ENCODE measurements around the gene SCAMP3. TPM values are rescaled to one million over a fixed set of nuclear protein-coding genes. Genes with fewer than 3 reads are reported as not detected.
A peak's percentile ranks its signal among the peaks of the same experiment; 100 is the strongest.
"Not testable (repeated sequence)": the region's sequence is repeated elsewhere in the genome, so short reads cannot be mapped to it uniquely, and the experiment has no call there.

Gene SCAMP3
- total and polyA plus RNA-seq, 2 experiments from 2014 or later = 50.5 to 52.5 TPM

- not testable (repeated sequence) for H4K20me1 ChIP-seq (replicated peaks; ENCODE audit: insufficient read depth); H3K79me2 ChIP-seq (replicated peaks; ENCODE audit: insufficient read depth); H3K27ac Mint-ChIP-seq; H3K27me3 Mint-ChIP-seq (ENCODE audit: insufficient read depth, low read depth, poor library complexity); H3F3A ChIP-seq (replicated peaks; ENCODE audit: low read depth); ATAC-seq; H3K36me3 ChIP-seq (ENCODE audit: insufficient read depth); H2AFZ ChIP-seq; H3K9me3 Mint-ChIP-seq; H3K4me1 Mint-ChIP-seq; H3K27ac ChIP-seq (ENCODE audit: low read depth); DNase-seq (ENCODE audit: low spot score); H3K4me2 ChIP-seq; H3K4me3 Mint-ChIP-seq; H3K9me2 ChIP-seq (ENCODE audit: insufficient read depth); H3K4me3 ChIP-seq; H3K27me3 ChIP-seq (ENCODE audit: insufficient read depth); H3K4me1 ChIP-seq (ENCODE audit: insufficient read depth)
- H3K36me3 Mint-ChIP-seq (ENCODE audit: low read depth) = peaks cover 11% of the 10 kb centered on the region; the same call in 2 of the 3 replicates
These were observed 26.8 kb downstream of the SCAMP3 start for GRCh38 chr1:155235375-155235774.

- H3K4me3 Mint-ChIP-seq = not testable (repeated sequence)
These were observed 28.7 kb downstream of the SCAMP3 start for GRCh38 chr1:155233502-155233901.

GRCh38 chr1:155232001-155232978 is 29.9 kb downstream of the SCAMP3 start:
- not testable (repeated sequence) for H3K9me3 Mint-ChIP-seq; H3K27ac Mint-ChIP-seq; H3K4me2 ChIP-seq; H2AFZ ChIP-seq; H3K27me3 ChIP-seq (ENCODE audit: insufficient read depth); H3K27ac ChIP-seq (ENCODE audit: low read depth); H3K79me2 ChIP-seq (replicated peaks; ENCODE audit: insufficient read depth); H3K4me1 Mint-ChIP-seq; H3K4me1 ChIP-seq (ENCODE audit: insufficient read depth); ATAC-seq; H3K4me3 ChIP-seq; DNase-seq (ENCODE audit: low spot score); H3F3A ChIP-seq (replicated peaks; ENCODE audit: low read depth); H4K20me1 ChIP-seq (replicated peaks; ENCODE audit: insufficient read depth); H3K9me2 ChIP-seq (ENCODE audit: insufficient read depth); H3K36me3 ChIP-seq (ENCODE audit: insufficient read depth); H3K4me3 Mint-ChIP-seq
- H3K27me3 Mint-ChIP-seq (ENCODE audit: insufficient read depth, low read depth, poor library complexity) = peaks cover 20% of the 10 kb centered on the region
- peaks cover 11% of the 10 kb centered on the region; the same call in 2 of the 3 replicates for H3K36me3 Mint-ChIP-seq (ENCODE audit: low read depth)

More at GRCh38 chr1:155233502-155233901, 28.7 kb downstream of the SCAMP3 start:
- H3K27me3 Mint-ChIP-seq (ENCODE audit: insufficient read depth, low read depth, poor library complexity) = peaks cover 12% of the 10 kb centered on the region
- not testable (repeated sequence) for H3K4me1 Mint-ChIP-seq; H3K4me2 ChIP-seq; H4K20me1 ChIP-seq (replicated peaks; ENCODE audit: insufficient read depth); H3K4me1 ChIP-seq (ENCODE audit: insufficient read depth); H2AFZ ChIP-seq; DNase-seq (ENCODE audit: low spot score); H3K9me3 Mint-ChIP-seq; H3K27ac ChIP-seq (ENCODE audit: low read depth); H3K27me3 ChIP-seq (ENCODE audit: insufficient read depth); H3K4me3 ChIP-seq; H3K36me3 ChIP-seq (ENCODE audit: insufficient read depth); H3F3A ChIP-seq (replicated peaks; ENCODE audit: low read depth); H3K9me2 ChIP-seq (ENCODE audit: insufficient read depth); H3K79me2 ChIP-seq (replicated peaks; ENCODE audit: insufficient read depth); H3K27ac Mint-ChIP-seq
- H3K36me3 Mint-ChIP-seq (ENCODE audit: low read depth) = peaks cover 11% of the 10 kb centered on the region; the same call in 2 of the 3 replicates
- ATAC-seq = peak; percentile 62

- H2AFZ ChIP-seq; H3K27me3 ChIP-seq (ENCODE audit: insufficient read depth); H3K4me1 ChIP-seq (ENCODE audit: insufficient read depth); H4K20me1 ChIP-seq (replicated peaks; ENCODE audit: insufficient read depth); H3K4me2 ChIP-seq; H3K36me3 ChIP-seq (ENCODE audit: insufficient read depth); H3K79me2 ChIP-seq (replicated peaks; ENCODE audit: insufficient read depth); DNase-seq (ENCODE audit: low spot score); H3K9me2 ChIP-seq (ENCODE audit: insufficient read depth); H3K27ac ChIP-seq (ENCODE audit: low read depth); H3K36me3 Mint-ChIP-seq (ENCODE audit: low read depth); H3K4me3 ChIP-seq; H3K4me3 Mint-ChIP-seq; H3K27ac Mint-ChIP-seq; ATAC-seq; H3K9me3 Mint-ChIP-seq; H3F3A ChIP-seq (replicated peaks; ENCODE audit: low read depth): not testable (repeated sequence)
- Mint-ChIP-seq H3K4me1 (peaks cover 13% of the 10 kb centered on the region), H3K27me3 (ENCODE audit: insufficient read depth, low read depth, poor library complexity) (peaks cover 26% of the 10 kb centered on the region)
These were observed 30.9 kb downstream of the SCAMP3 start for GRCh38 chr1:155231302-155231701.
